ENCODE measurements around the gene ZBTB17. TPM values are rescaled to one million over a fixed set of nuclear protein-coding genes. Genes with fewer than 3 reads are reported as not detected.

Gene ZBTB17
- total and polyA plus RNA-seq, 2 of the 4 experiments (the other 2 are of a cell fraction): 26.3 to 58.2 TPM

DNA sequence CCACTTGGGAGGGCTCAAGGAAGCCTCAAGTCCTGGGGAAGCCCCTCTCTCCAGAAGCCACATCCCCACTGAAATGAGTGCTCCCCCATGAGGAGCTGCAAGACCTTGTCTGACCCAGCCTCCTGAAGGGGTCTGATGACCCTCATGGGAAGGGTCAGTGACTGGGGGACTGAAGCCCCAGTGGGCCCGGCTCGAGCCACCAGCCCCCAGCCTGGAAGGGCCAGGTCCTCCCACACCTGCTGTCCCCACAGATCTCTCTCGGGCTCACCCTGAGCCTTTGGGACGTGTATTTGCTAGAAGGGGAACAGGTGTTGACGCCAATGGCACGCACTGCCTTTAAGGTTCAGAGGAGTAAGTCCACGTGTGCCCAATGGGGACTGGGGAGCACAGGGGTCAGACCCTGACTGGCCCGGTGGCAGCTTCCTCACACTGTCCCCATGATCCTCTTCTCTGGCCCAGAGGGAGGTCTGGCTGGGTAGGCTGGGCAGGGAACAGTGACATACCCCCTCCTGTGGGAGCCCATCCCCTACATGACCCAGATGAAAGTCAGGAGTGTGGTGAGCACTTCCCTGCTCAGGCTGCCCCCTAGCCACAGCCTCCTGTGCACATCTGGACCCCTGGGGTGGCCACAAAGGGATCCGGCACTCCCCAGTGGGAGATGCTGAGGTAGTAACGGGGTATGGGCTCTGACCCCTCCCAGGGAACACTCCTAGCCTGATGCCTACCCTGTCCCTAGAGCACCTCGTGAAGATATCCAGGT, 15.7 kb upstream of the ZBTB17 start:
- Histone ChIP-seq H3K23ac (ENCODE audit: low read depth, low read length) (no peak overlapping the region), H3K4me3 (ENCODE audit: insufficient read depth, low read depth, low read length) (no peak overlapping the region), H2AK5ac (ENCODE audit: low read depth, low read length) (no peak overlapping the region), H3K79me1 (ENCODE audit: low read depth in 1 of 2, low read length in 2 of 2) (no peaks in the 10 kb centered on the region), H3K14ac (replicated peaks; ENCODE audit: low read depth, low read length) (no peak overlapping the region), H4K8ac (ENCODE audit: low read depth in 2 of 2, low read length in 2 of 2) (no peak overlapping the region), H2AK9ac (replicated peaks; ENCODE audit: low read depth, low read length, poor library complexity) (no peak overlapping the region), H3K36me3 (ENCODE audit: control insufficient read depth, insufficient read depth, low read length) (no peaks in the 10 kb centered on the region), H4K5ac (ENCODE audit: low read depth, low read length) (no peak overlapping the region), H3K4me1 (ENCODE audit: control insufficient read depth, insufficient read depth, low read length) (peaks cover 2% of the 10 kb centered on the region; the same call in 1 of the 2 replicates), H2BK120ac (ENCODE audit: low read depth, low read length) (no peak overlapping the region), H3K27me3 (ENCODE audit: control insufficient read depth, insufficient read depth, low read length) (no peaks in the 10 kb centered on the region; the same call in 1 of the 2 replicates), H2BK20ac (ENCODE audit: low read depth, low read length) (no peak overlapping the region), H2BK5ac (ENCODE audit: low read depth, low read length, poor library complexity, severe bottlenecking) (no peak overlapping the region), H3K27ac (ENCODE audit: insufficient read depth, low read length) (no peak overlapping the region), H3K56ac (ENCODE audit: extremely low read depth, insufficient read depth, low read length) (no peak overlapping the region), H3K4me2 (ENCODE audit: low read depth, low read length) (no peak overlapping the region), H3K18ac (ENCODE audit: low read depth, low read length) (no peak overlapping the region), H4K91ac (ENCODE audit: insufficient read depth, low read depth, low read length) (no peak overlapping the region), H4K20me1 (ENCODE audit: insufficient read depth, low read length) (no peaks in the 10 kb centered on the region), H3K9ac (ENCODE audit: low read depth, low read length) (no peak overlapping the region), H3K4ac (ENCODE audit: low read depth, low read length) (no peak overlapping the region), H2AFZ (replicated peaks; ENCODE audit: low read length, poor library complexity) (no peak overlapping the region), H2BK15ac (ENCODE audit: low read depth, low read length) (no peak overlapping the region), H3K9me3 (ENCODE audit: control insufficient read depth, insufficient read depth, low read length) (no peaks in the 10 kb centered on the region), H3K9me1 (ENCODE audit: insufficient read depth, low read length) (no peaks in the 10 kb centered on the region)
- in situ Hi-C loops (cut with MboI; ENCODE audit: low sequenced_read_pairs): loop anchor here (10.0 kb wide), 1 partner anchor 57 kb away; no protein-coding TSS in a partner anchor
- DNase-seq: no peak
- ATAC-seq (ENCODE audit: low read depth): no peak
- intact Hi-C loops (cut with micrococcal nuclease): no loop called here
- TF ChIP-seq RCOR1 (IDR thresholded peaks at IDR 0.05; ENCODE audit: insufficient replicate concordance, low read length): no peak
- TF ChIP-seq RFX5 (IDR thresholded peaks at IDR 0.05; ENCODE audit: low read depth, low read length): no peak
- no peak for TF ChIP-seq MAFK (IDR thresholded peaks at IDR 0.05; ENCODE audit: low read depth, low read length)
- no peak for TF ChIP-seq NFE2L2 (IDR thresholded peaks at IDR 0.05; ENCODE audit: low read depth, low read length)
- TF ChIP-seq FOS (IDR thresholded peaks at IDR 0.05; ENCODE audit: low read depth, low read length): no peak
- TF ChIP-seq BHLHE40 (IDR thresholded peaks at IDR 0.05; ENCODE audit: low read depth, low read length): no peak
- TF ChIP-seq, protein P1, sequence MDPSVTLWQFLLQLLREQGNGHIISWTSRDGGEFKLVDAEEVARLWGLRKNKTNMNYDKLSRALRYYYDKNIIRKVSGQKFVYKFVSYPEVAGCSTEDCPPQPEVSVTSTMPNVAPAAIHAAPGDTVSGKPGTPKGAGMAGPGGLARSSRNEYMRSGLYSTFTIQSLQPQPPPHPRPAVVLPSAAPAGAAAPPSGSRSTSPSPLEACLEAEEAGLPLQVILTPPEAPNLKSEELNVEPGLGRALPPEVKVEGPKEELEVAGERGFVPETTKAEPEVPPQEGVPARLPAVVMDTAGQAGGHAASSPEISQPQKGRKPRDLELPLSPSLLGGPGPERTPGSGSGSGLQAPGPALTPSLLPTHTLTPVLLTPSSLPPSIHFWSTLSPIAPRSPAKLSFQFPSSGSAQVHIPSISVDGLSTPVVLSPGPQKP (IDR thresholded peaks at IDR 0.05; ENCODE audit: borderline replicate concordance, low read depth, low read length): no peak
- TF ChIP-seq CTCF (conservative IDR thresholded peaks at IDR 0.05; ENCODE audit: low read depth, low read length): no peak
- TF ChIP-seq USF2 (IDR thresholded peaks at IDR 0.05; ENCODE audit: low read depth, low read length): no peak
- no peak for TF ChIP-seq MAZ (IDR thresholded peaks at IDR 0.05; ENCODE audit: borderline replicate concordance, low read depth, low read length)
- TF ChIP-seq POLR2A (IDR thresholded peaks at IDR 0.05; ENCODE audit: low read depth, low read length): no peak
- TF ChIP-seq SMC3 (IDR thresholded peaks at IDR 0.05; ENCODE audit: low read depth, low read length): no peak
- TF ChIP-seq CHD1 (IDR thresholded peaks at IDR 0.05; ENCODE audit: low read depth, low read length): no peak
- no peak for TF ChIP-seq CEBPB (IDR thresholded peaks at IDR 0.05; ENCODE audit: low read depth, low read length)
- no peak for TF ChIP-seq RAD21 (IDR thresholded peaks at IDR 0.05; ENCODE audit: low read length)
- TF ChIP-seq MXI1 (IDR thresholded peaks at IDR 0.05; ENCODE audit: borderline replicate concordance, low read depth, low read length): no peak
- dilution Hi-C loops (cut with HindIII; ENCODE audit: low sequenced_read_pairs, unreplicated experiment): no loop called here
- BruUV-seq (replicated peaks): no TSS peak
- ChIA-PET POLR2A (ENCODE audit: unreplicated experiment) (no interaction called here), CTCF (no interaction called here)
- WGBS, 2 experiments (ENCODE audit: extremely low coverage in 2 of 2, insufficient read length in 1 of 2): 85% methylated on average over 4 of the region's 11 CpGs; no CpG with 5 or more reads in 1 of the 2 experiments
